HFFc6 (cell line): ENCODE results near the gene P2RX7. TPM values are rescaled to one million over a fixed set of nuclear protein-coding genes. Genes with fewer than 3 reads are reported as not detected.

Source experiments
- DNase-seq: peaks from one replicate; pipeline ENCODE4 v3.0.0-alpha.2; 2018
- H3K27ac Mint-ChIP-seq: 2 replicates; pipeline ENCODE4 v1.8.0; 2020; ENCODE audit warnings: mild to moderate bottlenecking, mixed read lengths
- H3K27me3 Mint-ChIP-seq: 2 replicates; pipeline ENCODE4 v1.8.0; 2021; ENCODE audit warnings: mild to moderate bottlenecking, moderate library complexity, mixed read lengths; ENCODE audit not compliant: insufficient read depth
- H3K36me3 Mint-ChIP-seq: 2 replicates; pipeline ENCODE4 v1.8.0; 2021; ENCODE audit warnings: low read depth, mixed read lengths
- H3K4me1 Mint-ChIP-seq: 2 replicates; pipeline ENCODE4 v1.8.0; 2020; ENCODE audit warnings: low read depth, mixed read lengths
- H3K4me3 Mint-ChIP-seq: 2 replicates; pipeline ENCODE4 v1.8.0; 2020; ENCODE audit warnings: mild to moderate bottlenecking, moderate library complexity, mixed read lengths
- H3K9me3 Mint-ChIP-seq: 2 replicates; pipeline ENCODE4 v1.8.0; 2020; ENCODE audit warnings: mild to moderate bottlenecking, mixed read lengths
- CTCF ChIP-seq: fragments of 200-600 bp; sonication (generic); IDR thresholded peaks from 2 replicates; pipeline ENCODE4 v1.5.0; 2021; ENCODE audit warnings: antibody characterized with exemption, mild to moderate bottlenecking
- total RNA-seq, 6 experiments: library from RNA; stranded (reverse); fragmentation: NEBNext Ultra II Directional; extraction: Animal tissue kit (Norgen Biotek cat#: 25700); gene quantifications; 2 replicates in 1 of 6; 3 replicates in 5 of 6; pipeline ENCODE4 v1.2.3, GENCODE V29; 2021

The P2RX7 gene
- total RNA-seq, 6 experiments from 2014 or later = 0.17 to 0.32 (median 0.24) TPM

DNA sequence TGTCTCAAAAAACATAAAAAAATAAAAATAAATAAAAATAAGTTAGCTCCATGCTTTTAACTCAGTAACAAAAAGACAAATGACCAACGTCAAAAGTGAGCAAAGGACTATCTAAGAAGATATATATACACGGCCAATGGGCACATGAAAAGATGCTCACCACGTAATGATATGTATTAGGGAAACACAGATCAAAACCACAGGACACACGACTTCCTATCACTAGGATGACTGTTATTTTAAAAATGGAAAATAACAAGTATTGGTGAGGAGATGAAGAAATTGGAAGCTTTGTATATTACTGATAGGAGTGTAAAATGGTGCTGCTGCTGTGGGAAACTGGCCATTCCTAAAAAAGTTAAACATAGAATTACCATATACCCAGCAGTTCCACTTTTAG is 20.2 kb upstream of the P2RX7 start:
- peaks cover 5% of the 10 kb centered on the region; the same call in 1 of the 2 replicates for H3K4me1 Mint-ChIP-seq
- DNase-seq = no peak
- H3K9me3 Mint-ChIP-seq = no peaks in the 10 kb centered on the region
- H3K27ac Mint-ChIP-seq = no peak overlapping the region
- H3K36me3 Mint-ChIP-seq = no peaks in the 10 kb centered on the region
- no peak for TF ChIP-seq CTCF
- H3K27me3 Mint-ChIP-seq = peaks cover 12% of the 10 kb centered on the region
- H3K4me3 Mint-ChIP-seq = no peak overlapping the region

DNA sequence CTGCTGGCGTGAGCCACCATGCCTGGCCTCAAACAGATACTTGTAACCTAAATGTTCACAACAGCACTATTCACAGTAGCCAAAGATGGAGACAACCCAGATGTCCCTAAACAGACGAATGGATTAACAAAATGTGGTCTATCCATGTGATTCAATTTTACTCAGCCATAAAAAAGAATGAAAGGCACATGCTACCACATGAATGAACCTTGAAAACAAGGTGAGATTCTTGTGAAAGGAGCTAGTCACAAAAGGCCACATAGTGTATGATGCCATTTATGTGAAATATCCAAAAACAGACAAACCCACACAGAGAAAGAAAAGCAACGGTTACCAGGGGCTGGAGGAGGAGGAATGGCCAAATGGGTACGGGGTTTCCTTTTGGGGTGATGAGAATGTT is 19.6 kb upstream of the P2RX7 start:
- no peaks in the 10 kb centered on the region for H3K9me3 Mint-ChIP-seq
- H3K4me3 Mint-ChIP-seq = no peak overlapping the region

GRCh38 chr12:121114019-121114639 is 18.5 kb upstream of the P2RX7 start:
- Mint-ChIP-seq H3K27me3 (peaks cover 15% of the 10 kb centered on the region), H3K4me1 (no peaks in the 10 kb centered on the region), H3K4me3 (no peak overlapping the region), H3K36me3 (no peaks in the 10 kb centered on the region), H3K27ac (no peak overlapping the region), H3K9me3 (no peaks in the 10 kb centered on the region)
- DNase-seq = no peak
- TF ChIP-seq CTCF = no peak

More for the DNA sequence above, 19.6 kb upstream of the P2RX7 start:
- no peaks in the 10 kb centered on the region for H3K36me3 Mint-ChIP-seq
- H3K27me3 Mint-ChIP-seq = peaks cover 12% of the 10 kb centered on the region
- no peak for TF ChIP-seq CTCF
- H3K4me1 Mint-ChIP-seq = no peaks in the 10 kb centered on the region; the same call in 1 of the 2 replicates
- no peak overlapping the region for H3K27ac Mint-ChIP-seq
- no peak for DNase-seq

- no peak for TF ChIP-seq CTCF
- Mint-ChIP-seq H3K27me3 (peaks cover 15% of the 10 kb centered on the region), H3K4me3 (no peak overlapping the region), H3K4me1 (no peaks in the 10 kb centered on the region), H3K27ac (no peak overlapping the region), H3K36me3 (no peaks in the 10 kb centered on the region), H3K9me3 (no peaks in the 10 kb centered on the region)
- DNase-seq = no peak
These were observed 17.9 kb upstream of the P2RX7 start for GRCh38 chr12:121114806-121115205.

DNA sequence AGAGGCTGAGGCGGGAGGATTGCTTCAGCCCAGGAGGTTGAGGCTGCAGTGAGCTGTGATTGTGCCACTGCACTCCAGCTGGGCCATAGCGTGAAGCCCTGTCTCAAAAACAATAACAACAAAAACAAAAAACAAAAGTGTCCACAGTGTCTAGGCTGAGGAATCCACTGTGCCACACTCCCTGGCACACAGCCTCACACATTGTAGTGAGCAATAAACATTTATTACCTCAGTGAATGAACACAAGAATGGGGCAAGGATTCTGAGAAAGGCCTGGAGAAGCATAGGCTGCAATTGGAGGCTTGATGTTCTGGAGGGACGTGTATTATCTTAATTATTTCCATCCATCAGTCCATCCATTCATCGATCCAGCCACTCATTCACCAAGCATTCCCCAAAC is 17.1 kb upstream of the P2RX7 start:
- DNase-seq = no peak
- H3K27ac Mint-ChIP-seq = no peak overlapping the region
- H3K4me3 Mint-ChIP-seq = no peak overlapping the region
- H3K36me3 Mint-ChIP-seq = no peaks in the 10 kb centered on the region
- peaks cover 15% of the 10 kb centered on the region for H3K27me3 Mint-ChIP-seq
- no peak for TF ChIP-seq CTCF
- no peaks in the 10 kb centered on the region for H3K9me3 Mint-ChIP-seq
- peaks cover 3% of the 10 kb centered on the region; the same call in 1 of the 2 replicates for H3K4me1 Mint-ChIP-seq
